ENCODE measurements around the gene KIF18A.

The KIF18A gene

GRCh38 chr11:28123151-28123581 is 15.2 kb upstream of the KIF18A start:
- TF ChIP-seq, protein P1, sequence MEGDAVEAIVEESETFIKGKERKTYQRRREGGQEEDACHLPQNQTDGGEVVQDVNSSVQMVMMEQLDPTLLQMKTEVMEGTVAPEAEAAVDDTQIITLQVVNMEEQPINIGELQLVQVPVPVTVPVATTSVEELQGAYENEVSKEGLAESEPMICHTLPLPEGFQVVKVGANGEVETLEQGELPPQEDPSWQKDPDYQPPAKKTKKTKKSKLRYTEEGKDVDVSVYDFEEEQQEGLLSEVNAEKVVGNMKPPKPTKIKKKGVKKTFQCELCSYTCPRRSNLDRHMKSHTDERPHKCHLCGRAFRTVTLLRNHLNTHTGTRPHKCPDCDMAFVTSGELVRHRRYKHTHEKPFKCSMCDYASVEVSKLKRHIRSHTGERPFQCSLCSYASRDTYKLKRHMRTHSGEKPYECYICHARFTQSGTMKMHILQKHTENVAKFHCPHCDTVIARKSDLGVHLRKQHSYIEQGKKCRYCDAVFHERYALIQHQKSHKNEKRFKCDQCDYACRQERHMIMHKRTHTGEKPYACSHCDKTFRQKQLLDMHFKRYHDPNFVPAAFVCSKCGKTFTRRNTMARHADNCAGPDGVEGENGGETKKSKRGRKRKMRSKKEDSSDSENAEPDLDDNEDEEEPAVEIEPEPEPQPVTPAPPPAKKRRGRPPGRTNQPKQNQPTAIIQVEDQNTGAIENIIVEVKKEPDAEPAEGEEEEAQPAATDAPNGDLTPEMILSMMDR (IDR thresholded peaks at IDR 0.05; ENCODE audit: borderline replicate concordance, insufficient read depth, low read depth, low read length) = no peak
- no peak overlapping the region for H3K4me3 ChIP-seq (ENCODE audit: low read depth, low read length)

DNA sequence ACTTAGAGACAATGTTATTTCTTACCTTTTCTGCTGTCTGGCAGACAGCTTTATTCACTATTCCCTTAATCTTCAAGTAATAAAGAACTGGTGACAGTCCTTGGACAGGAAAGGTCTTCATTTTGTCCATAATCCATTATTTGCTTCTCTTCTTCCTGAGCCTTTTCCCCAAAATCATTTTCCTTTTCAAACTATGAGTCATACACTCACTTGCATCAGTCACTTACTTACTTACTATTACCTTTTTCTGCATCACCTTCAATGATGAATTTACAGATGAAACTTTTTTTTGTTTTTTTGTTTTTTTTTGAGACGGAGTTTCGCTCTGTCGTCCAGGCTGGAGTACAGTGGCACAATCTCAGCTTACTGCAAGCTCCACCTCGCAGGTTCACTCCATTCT is 9.8 kb upstream of the KIF18A start:
- TF ChIP-seq, protein P1 (IDR thresholded peaks at IDR 0.05; ENCODE audit: borderline replicate concordance, insufficient read depth, low read depth, low read length) = no peak
- no peak overlapping the region for H3K4me3 ChIP-seq (ENCODE audit: low read depth, low read length)

DNA sequence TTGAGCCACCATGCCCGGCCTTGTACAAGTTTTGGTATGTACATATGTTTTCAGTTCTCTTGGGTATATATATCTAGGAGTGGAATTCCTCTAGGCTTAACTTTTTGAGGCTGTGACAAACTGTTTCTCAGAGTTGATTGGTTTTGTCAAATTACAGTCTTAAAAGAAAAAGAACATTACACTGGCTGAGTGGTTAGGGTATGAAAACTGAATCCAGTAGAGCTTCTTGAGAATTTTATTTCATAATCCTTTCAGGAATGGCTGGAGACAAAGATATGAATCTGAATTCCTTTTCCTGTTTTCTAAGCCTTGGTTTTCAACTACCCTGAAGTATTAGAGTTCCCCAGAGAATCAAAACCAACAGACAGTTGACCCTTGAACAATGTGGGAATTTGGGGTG is 6.8 kb upstream of the KIF18A start:
- TF ChIP-seq, protein P1 (IDR thresholded peaks at IDR 0.05; ENCODE audit: borderline replicate concordance, insufficient read depth, low read depth, low read length) = no peak
- H3K4me3 ChIP-seq (ENCODE audit: low read depth, low read length) = no peak overlapping the region

DNA sequence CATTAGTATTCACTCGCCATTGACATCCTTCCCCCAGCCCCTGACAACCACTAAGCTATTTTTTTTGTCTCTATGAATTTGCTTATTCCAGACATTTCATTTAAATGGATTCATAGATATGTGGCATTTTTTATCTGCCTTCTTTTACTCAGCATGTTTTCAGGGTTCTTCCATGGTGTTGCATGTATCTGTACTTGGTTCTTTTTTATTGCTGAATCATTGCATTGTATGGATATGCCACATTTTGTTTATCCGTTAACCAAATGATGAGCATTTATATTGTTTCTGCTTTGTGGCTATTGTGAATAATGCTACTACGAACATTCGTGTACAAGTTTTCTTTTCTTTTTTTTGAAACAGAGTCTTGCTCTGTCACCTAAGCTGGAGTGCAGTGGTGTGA is 6.2 kb upstream of the KIF18A start:
- TF ChIP-seq, protein P1 (IDR thresholded peaks at IDR 0.05; ENCODE audit: borderline replicate concordance, insufficient read depth, low read depth, low read length) = no peak
- H3K4me3 ChIP-seq (ENCODE audit: low read depth, low read length) = no peak overlapping the region

DNA sequence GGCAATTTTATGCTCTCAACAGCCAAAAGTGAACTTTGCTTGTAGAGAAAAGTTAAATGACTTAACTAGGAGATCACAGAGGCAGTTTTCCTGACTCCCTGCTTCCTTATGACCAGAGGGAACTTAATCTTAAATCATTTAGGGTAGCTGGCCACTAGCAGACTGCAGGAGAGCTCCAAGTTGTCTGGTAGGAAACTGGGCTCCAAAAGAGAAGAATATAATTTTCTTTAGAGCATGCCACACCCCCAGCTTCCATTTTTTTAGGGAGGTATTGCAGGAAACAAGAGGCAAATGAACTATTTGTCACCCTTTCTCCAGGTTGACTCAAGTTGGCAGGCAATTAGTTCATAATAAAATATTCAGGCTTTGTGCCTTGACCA is 2.9 kb upstream of the KIF18A start:
- peak overlapping the region; percentile 72 for H3K4me3 ChIP-seq (ENCODE audit: low read depth, low read length)
- TF ChIP-seq, protein P1 (IDR thresholded peaks at IDR 0.05; ENCODE audit: borderline replicate concordance, insufficient read depth, low read depth, low read length) = no peak

DNA sequence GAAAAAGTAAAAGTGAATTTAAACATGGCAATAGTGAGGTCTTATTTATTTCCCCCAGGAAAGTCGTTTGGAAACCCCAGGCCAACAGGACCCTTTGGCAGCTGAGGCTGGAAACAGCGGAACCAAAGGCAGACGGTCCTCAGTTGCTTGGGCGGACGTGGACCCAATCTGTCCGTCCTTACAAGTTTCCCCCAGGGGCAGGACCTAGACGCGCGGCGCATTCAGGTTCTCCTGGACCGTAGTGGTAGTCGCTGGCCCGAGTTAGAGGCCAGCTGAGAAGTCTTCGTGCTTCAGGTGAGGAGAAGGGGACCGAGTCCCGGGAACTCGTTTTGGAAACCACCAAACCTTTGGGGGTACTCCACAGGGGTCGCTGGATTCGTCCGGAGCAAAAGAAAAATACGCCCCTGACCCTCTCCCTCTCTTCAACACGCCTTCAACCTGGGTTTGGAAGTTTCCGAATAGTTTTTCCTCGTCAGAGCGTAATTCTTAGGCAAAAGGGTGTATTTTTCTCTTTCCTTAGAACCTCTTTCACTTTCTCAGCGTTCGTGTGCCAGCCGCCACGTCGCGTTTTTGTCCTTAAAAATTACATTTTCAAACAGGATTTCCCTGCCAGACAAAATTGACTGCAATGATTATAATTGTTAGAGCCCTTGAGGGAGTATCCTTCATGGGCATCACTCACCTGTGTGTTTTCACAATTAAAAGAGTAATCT is 2.3 kb upstream of the KIF18A start:
- peak overlapping the region; percentile 72 for H3K4me3 ChIP-seq (ENCODE audit: low read depth, low read length)
- TF ChIP-seq, protein P1 (IDR thresholded peaks at IDR 0.05; ENCODE audit: borderline replicate concordance, insufficient read depth, low read depth, low read length) = no peak

DNA sequence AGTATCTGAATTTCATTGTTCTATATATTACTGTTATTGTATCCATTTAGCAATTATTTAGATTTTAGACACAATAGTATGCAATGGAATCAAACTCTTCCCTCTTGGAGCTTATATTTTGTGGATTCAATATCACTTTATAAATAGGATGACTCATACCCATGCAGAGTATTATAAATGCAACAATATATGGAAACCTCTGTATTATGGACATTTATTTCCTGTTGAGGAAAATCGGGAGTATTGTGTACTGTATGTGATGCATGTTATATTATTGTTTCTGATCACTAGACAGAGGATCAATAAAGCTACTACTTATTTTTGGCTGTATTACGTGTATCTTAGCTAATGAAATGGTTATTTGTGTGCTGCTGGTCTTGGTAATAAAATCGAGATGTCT is 1.0 kb upstream of the KIF18A start:
- TF ChIP-seq, protein P1 (IDR thresholded peaks at IDR 0.05; ENCODE audit: borderline replicate concordance, insufficient read depth, low read depth, low read length) = no peak

More for the DNA sequence above, 1.0 kb upstream of the KIF18A start:
- H3K4me3 ChIP-seq (ENCODE audit: low read depth, low read length) = no peak overlapping the region
